ENCODE measurements around the gene C18orf32. TPM values are rescaled to one million over a fixed set of nuclear protein-coding genes. Genes with fewer than 3 reads are reported as not detected.
"Not testable (repeated sequence)": the region's sequence is repeated elsewhere in the genome, so short reads cannot be mapped to it uniquely, and the experiment has no call there.

C18orf32 gene
- total RNA-seq, 5 donors from 2014 or later (not counting 1 experiment from before 2014, with no cell fraction given) = 26.0 to 45.2 (median 40.2) TPM

- Histone ChIP-seq H3K36me3 (ENCODE audit: control insufficient read depth in 2 of 2, extremely low read depth in 1 of 2, insufficient read depth in 1 of 2, low read length in 1 of 2) (no peaks in the 10 kb centered on the region), H3K27ac (ENCODE audit: low read length) (no peak overlapping the region), H3K4me1 (ENCODE audit: control insufficient read depth in 1 of 2, extremely low read depth in 1 of 2, insufficient read depth in 2 of 2, low read length in 2 of 2) (no peaks in the 10 kb centered on the region), H3K27me3 (replicated peaks in 1 of 2; ENCODE audit: control insufficient read depth in 2 of 2, extremely low read depth in 1 of 2, insufficient read depth in 2 of 2, low read length in 1 of 2) (no peaks in the 10 kb centered on the region), H3K9me3 (no peaks in the 10 kb centered on the region), H3K4me3 (ENCODE audit: control insufficient read depth in 1 of 2, extremely low read depth in 1 of 2, low read length in 1 of 2) (no peak overlapping the region)
- Mint-ChIP-seq H3K36me3 (no peaks in the 10 kb centered on the region), H3K4me3 (no peak overlapping the region), H3K9me3 (no peaks in the 10 kb centered on the region), H3K4me1 (no peaks in the 10 kb centered on the region), H3K27me3 (peaks cover 4% of the 10 kb centered on the region in 2 donors), H3K27ac (no peak overlapping the region)
- CTCF ChIA-PET = no interaction called here
- DNase-seq = no peak
- POLR2A ChIA-PET = no interaction called here
- ATAC-seq (replicated peaks in 1 of 4) = no peak
- 67% methylated on average over 1 of the region's 2 CpGs for WGBS (ENCODE audit: insufficient coverage)
These were observed 30.4 kb upstream of the C18orf32 start for GRCh38 chr18:49517483-49517882.

- Histone ChIP-seq H3K9me3 (no peaks in the 10 kb centered on the region), H3K4me3 (ENCODE audit: control insufficient read depth in 1 of 2, extremely low read depth in 1 of 2, low read length in 1 of 2) (no peak overlapping the region), H3K27me3 (replicated peaks in 1 of 2; ENCODE audit: control insufficient read depth in 2 of 2, extremely low read depth in 1 of 2, insufficient read depth in 2 of 2, low read length in 1 of 2) (no peaks in the 10 kb centered on the region), H3K4me1 (ENCODE audit: control insufficient read depth in 1 of 2, extremely low read depth in 1 of 2, insufficient read depth in 2 of 2, low read length in 2 of 2) (no peaks in the 10 kb centered on the region), H3K27ac (ENCODE audit: low read length) (no peak overlapping the region), H3K36me3 (ENCODE audit: control insufficient read depth in 2 of 2, extremely low read depth in 1 of 2, insufficient read depth in 1 of 2, low read length in 1 of 2) (no peaks in the 10 kb centered on the region)
- ATAC-seq (replicated peaks in 1 of 4) (no peak), DNase-seq (no peak)
- no peaks in the 10 kb centered on the region for H3K36me3 Mint-ChIP-seq
- no peak overlapping the region for H3K4me3 Mint-ChIP-seq
- POLR2A ChIA-PET = no interaction called here
- CTCF ChIA-PET = interaction anchor here (1.2 to 1.5 kb wide), 2 partner anchors 345 kb away, joined by 4 to 10 read pairs; no protein-coding TSS in a partner anchor
- no peaks in the 10 kb centered on the region for H3K9me3 Mint-ChIP-seq
- H3K27ac Mint-ChIP-seq = no peak overlapping the region
- whole genome bisulfite sequencing (ENCODE audit: insufficient coverage) = 83% methylated on average over 3 of the region's 3 CpGs
- H3K27me3 Mint-ChIP-seq = peaks cover 4% of the 10 kb centered on the region in 2 donors
- H3K4me1 Mint-ChIP-seq = no peaks in the 10 kb centered on the region
These were observed 28.5 kb upstream of the C18orf32 start for GRCh38 chr18:49515516-49515915.

- H3K4me3 ChIP-seq (ENCODE audit: control insufficient read depth in 1 of 2, extremely low read depth in 1 of 2, low read length in 1 of 2); H3K27ac Mint-ChIP-seq; POLR2A ChIA-PET; H3K9me3 Mint-ChIP-seq; DNase-seq; H3K27me3 ChIP-seq (replicated peaks in 1 of 2; ENCODE audit: control insufficient read depth in 2 of 2, extremely low read depth in 1 of 2, insufficient read depth in 2 of 2, low read length in 1 of 2); H3K4me3 Mint-ChIP-seq; ATAC-seq (replicated peaks in 1 of 4); H3K9me3 ChIP-seq; H3K4me1 ChIP-seq (ENCODE audit: control insufficient read depth in 1 of 2, extremely low read depth in 1 of 2, insufficient read depth in 2 of 2, low read length in 2 of 2); H3K36me3 ChIP-seq (ENCODE audit: control insufficient read depth in 2 of 2, extremely low read depth in 1 of 2, insufficient read depth in 1 of 2, low read length in 1 of 2); H3K27me3 Mint-ChIP-seq; H3K27ac ChIP-seq (ENCODE audit: low read length); H3K4me1 Mint-ChIP-seq; H3K36me3 Mint-ChIP-seq: not testable (repeated sequence)
- WGBS (ENCODE audit: insufficient coverage) = 89% methylated on average over 3 of the region's 5 CpGs
- CTCF ChIA-PET = interaction anchor here (1.2 to 1.5 kb wide), 2 partner anchors 346 kb away, joined by 4 to 10 read pairs; no protein-coding TSS in a partner anchor
These were observed 28.0 kb upstream of the C18orf32 start for GRCh38 chr18:49515003-49515402.

- DNase-seq = no peak
- Mint-ChIP-seq H3K36me3 (no peaks in the 10 kb centered on the region), H3K27ac (no peak overlapping the region), H3K4me3 (no peak overlapping the region), H3K4me1 (no peaks in the 10 kb centered on the region), H3K27me3 (peaks cover 4% of the 10 kb centered on the region in 2 donors), H3K9me3 (no peaks in the 10 kb centered on the region)
- Histone ChIP-seq H3K27me3 (replicated peaks in 1 of 2; ENCODE audit: control insufficient read depth in 2 of 2, extremely low read depth in 1 of 2, insufficient read depth in 2 of 2, low read length in 1 of 2) (peaks cover 0 to 4% of the 10 kb centered on the region in 2 experiments), H3K9me3 (no peaks in the 10 kb centered on the region), H3K36me3 (ENCODE audit: control insufficient read depth in 2 of 2, extremely low read depth in 1 of 2, insufficient read depth in 1 of 2, low read length in 1 of 2) (no peaks in the 10 kb centered on the region), H3K27ac (ENCODE audit: low read length) (no peak overlapping the region), H3K4me1 (ENCODE audit: control insufficient read depth in 1 of 2, extremely low read depth in 1 of 2, insufficient read depth in 2 of 2, low read length in 2 of 2) (no peaks in the 10 kb centered on the region), H3K4me3 (ENCODE audit: control insufficient read depth in 1 of 2, extremely low read depth in 1 of 2, low read length in 1 of 2) (no peak overlapping the region)
- ATAC-seq (replicated peaks in 1 of 4) = no peak
- 80% methylated on average over 2 of the region's 9 CpGs for WGBS (ENCODE audit: insufficient coverage)
- CTCF ChIA-PET = interaction anchor here (1.2 to 1.5 kb wide), 2 partner anchors 346 kb away, joined by 4 to 10 read pairs; no protein-coding TSS in a partner anchor
- POLR2A ChIA-PET = no interaction called here
These were observed 27.5 kb upstream of the C18orf32 start for GRCh38 chr18:49514577-49514976.

GRCh38 chr18:49512876-49513275 is 25.8 kb upstream of the C18orf32 start:
- H3K9me3 Mint-ChIP-seq; ATAC-seq (replicated peaks in 1 of 4); H3K4me3 ChIP-seq (ENCODE audit: control insufficient read depth in 1 of 2, extremely low read depth in 1 of 2, low read length in 1 of 2); H3K27me3 ChIP-seq (replicated peaks in 1 of 2; ENCODE audit: control insufficient read depth in 2 of 2, extremely low read depth in 1 of 2, insufficient read depth in 2 of 2, low read length in 1 of 2); H3K9me3 ChIP-seq; H3K36me3 Mint-ChIP-seq; H3K27me3 Mint-ChIP-seq; POLR2A ChIA-PET; H3K36me3 ChIP-seq (ENCODE audit: control insufficient read depth in 2 of 2, extremely low read depth in 1 of 2, insufficient read depth in 1 of 2, low read length in 1 of 2); H3K4me1 Mint-ChIP-seq; H3K27ac Mint-ChIP-seq; H3K4me3 Mint-ChIP-seq; DNase-seq; H3K4me1 ChIP-seq (ENCODE audit: control insufficient read depth in 1 of 2, extremely low read depth in 1 of 2, insufficient read depth in 2 of 2, low read length in 2 of 2); H3K27ac ChIP-seq (ENCODE audit: low read length): not testable (repeated sequence)
- CTCF ChIA-PET = interaction anchor here in 1 of 2 donors (0.7 to 0.8 kb wide), 2 partner anchors 343 to 446 kb away, joined by 3 read pairs; no protein-coding TSS in a partner anchor
- WGBS (ENCODE audit: insufficient coverage) = 95% methylated on average over 3 of the region's 8 CpGs

- Mint-ChIP-seq H3K9me3 (no peaks in the 10 kb centered on the region), H3K36me3 (no peaks in the 10 kb centered on the region), H3K4me1 (no peaks in the 10 kb centered on the region), H3K27me3 (peaks cover 6 to 25% of the 10 kb centered on the region in 2 donors), H3K4me3 (no peak overlapping the region), H3K27ac (no peak overlapping the region)
- ATAC-seq (replicated peaks in 1 of 4) (peak; percentile 66 to 74 (median 70)), DNase-seq (peak in 34 of 35 experiments; percentile 10 to 78 (median 36))
- Histone ChIP-seq H3K27ac (ENCODE audit: low read length) (no peak overlapping the region), H3K4me3 (ENCODE audit: control insufficient read depth in 1 of 2, extremely low read depth in 1 of 2, low read length in 1 of 2) (no peak overlapping the region), H3K36me3 (ENCODE audit: control insufficient read depth in 2 of 2, extremely low read depth in 1 of 2, insufficient read depth in 1 of 2, low read length in 1 of 2) (no peaks in the 10 kb centered on the region), H3K27me3 (replicated peaks in 1 of 2; ENCODE audit: control insufficient read depth in 2 of 2, extremely low read depth in 1 of 2, insufficient read depth in 2 of 2, low read length in 1 of 2) (peaks cover 2 to 14% of the 10 kb centered on the region in 2 experiments), H3K4me1 (ENCODE audit: control insufficient read depth in 1 of 2, extremely low read depth in 1 of 2, insufficient read depth in 2 of 2, low read length in 2 of 2) (no peaks in the 10 kb centered on the region), H3K9me3 (no peaks in the 10 kb centered on the region)
- POLR2A ChIA-PET = interaction anchor here in 1 of 2 donors (0.6 kb wide), 1 partner anchor 9 kb away, joined by 8 read pairs; no protein-coding TSS in a partner anchor
- CTCF ChIA-PET = interaction anchor here (0.6 to 3.3 kb wide), 15 partner anchors 14 to 1645 kb away, joined by 3 to 26 read pairs (median 4); no protein-coding TSS in a partner anchor
- WGBS (ENCODE audit: insufficient coverage) = 0% methylated on average over 2 of the region's 12 CpGs
These were observed 23.5 kb upstream of the C18orf32 start for GRCh38 chr18:49510393-49511115.
